Fibroblast of mammary gland (primary cell): ENCODE data around the gene TSEN34.

Source experiments
- DNase-seq: peaks from one replicate; pipeline ENCODE4 v3.0.0-alpha.2; 2010; ENCODE audit warnings: low read depth
- H3K4me3 ChIP-seq: 2 replicates; pipeline ENCODE4 v1.5.1; 2011; ENCODE audit warnings: low read depth, mild to moderate bottlenecking, low read length, moderate library complexity; ENCODE audit not compliant: control insufficient read depth
- CTCF ChIP-seq: conservative IDR thresholded peaks from 2 replicates; pipeline ENCODE4 v1.5.1; 2011; ENCODE audit warnings: low read depth, low read length, inconsistent platforms; ENCODE audit not compliant: control insufficient read depth, insufficient read depth

The TSEN34 gene

GRCh38 chr19:54191011-54191810 lies at the start of gene TSEN34:
TSS of gene TSEN34 (plus strand) at chr19:54191308. CDS start at chr19:54191365, 57 bp downstream.
- peak within 1 kb of the TSS; percentile 74 for H3K4me3 ChIP-seq
- peak; percentile 70 for DNase-seq
- no peak for TF ChIP-seq CTCF

- no peak overlapping the region for H3K4me3 ChIP-seq
- no peak for TF ChIP-seq CTCF
- peak; percentile 79 for DNase-seq
Observed at GRCh38 chr19:54141356-54141755, 49.8 kb upstream of the TSEN34 start.

GRCh38 chr19:54142166-54142780 lies 48.8 kb upstream of the TSEN34 start:
- H3K4me3 ChIP-seq: no peak overlapping the region
- no peak for DNase-seq
- TF ChIP-seq CTCF: no peak

- H3K4me3 ChIP-seq: no peak overlapping the region
Observed at GRCh38 chr19:54145541-54146158, 45.5 kb upstream of the TSEN34 start.

GRCh38 chr19:54147676-54148075 lies 43.4 kb upstream of the TSEN34 start:
- DNase-seq: peak; percentile 69
- TF ChIP-seq CTCF: no peak
- no peak overlapping the region for H3K4me3 ChIP-seq

More at GRCh38 chr19:54145541-54146158, 45.5 kb upstream of the TSEN34 start:
- TF ChIP-seq CTCF: no peak
- no peak for DNase-seq

- DNase-seq: no peak
- H3K4me3 ChIP-seq: no peak overlapping the region
- TF ChIP-seq CTCF: no peak
Observed at GRCh38 chr19:54148158-54148557, 43.0 kb upstream of the TSEN34 start.
